HepG2 (cell line): ENCODE data around the gene BRCA1. TPM values are rescaled to one million over a fixed set of nuclear protein-coding genes. Genes with fewer than 3 reads are reported as not detected.
A peak's percentile ranks its signal among the peaks of the same experiment; 100 is the strongest.

Experiments used
- ATAC-seq: fragments of 200-7000 bp; cut with Tn5 transposase; 3 replicates; pipeline ENCODE4 v1.9.1; 2020; ENCODE audit warnings: mild to moderate bottlenecking, moderate library complexity
- BruUV-seq: library from RNA; stranded (reverse); fragments of 400-500 nt; replicated peaks from 2 replicates; lab custom pipeline; 2021; lab: Mats Ljungman, UMichigan
- CTCF ChIA-PET: fragments of 300-600 bp; formaldehyde crosslinking; extraction: SDS; loops from one replicate; lab custom pipeline; 2021; ENCODE audit warnings: low total read pairs, inconsistent platforms, low intra/inter-chr PET ratio; lab: Yijun Ruan, JAX
- POLR2A ChIA-PET: fragments of 350-600 bp; sonication (Branson Sonifier 250); formaldehyde crosslinking; loops from one replicate; lab custom pipeline; 2020; ENCODE audit warnings: antibody characterized with exemption, inconsistent platforms; lab: Yijun Ruan, JAX
- DNase-seq: peaks from one replicate; pipeline ENCODE4 v3.0.0-alpha.2; 2015; ENCODE audit warnings: low spot score
- FAIRE-seq: peaks from 3 replicates; lab custom pipeline; 2011; peaks lifted over from hg19 to GRCh38; lab: Jason Lieb, UNC
- H2AFZ ChIP-seq: one replicate; pipeline ENCODE4 v1.6.1; 2011; ENCODE audit warnings: low read length, inconsistent platforms
- H3K27ac ChIP-seq: fragments of 300-600 bp; 3 replicates; pipeline ENCODE4 v1.8.0; 2011; ENCODE audit warnings: mixed run types, mild to moderate bottlenecking, mixed read lengths, low read length, inconsistent platforms; ENCODE audit not compliant: insufficient read depth; ENCODE audit errors: extremely low read length
- H3K27me3 ChIP-seq, 2 experiments: fragments of 200-600 bp in 1 of 2; 2 replicates in 1 of 2; 3 replicates in 1 of 2; pipeline versions ENCODE4 v1.6.0 to v1.8.0; 2011; ENCODE audit warnings: low read length in 2 of 2, mild to moderate bottlenecking in 2 of 2, moderate library complexity in 2 of 2, inconsistent platforms in 1 of 2; ENCODE audit not compliant: insufficient read depth in 2 of 2, control insufficient read depth in 1 of 2
- H3K36me3 ChIP-seq, 2 experiments: fragments of 200-600 bp in 1 of 2; replicated peaks in 1 of 2; 2 replicates in 1 of 2; 3 replicates in 1 of 2; pipeline versions ENCODE4 v1.5.1 to v1.8.0; 2011; ENCODE audit warnings: low read length in 2 of 2, inconsistent platforms in 1 of 2; ENCODE audit not compliant: insufficient read depth in 2 of 2, control insufficient read depth in 1 of 2
- H3K4me1 ChIP-seq: 2 replicates; pipeline ENCODE4 v1.5.1; 2012; ENCODE audit warnings: low read length, inconsistent platforms; ENCODE audit not compliant: insufficient read depth
- H3K4me2 ChIP-seq: 2 replicates; pipeline ENCODE4 v1.6.0; 2011; ENCODE audit warnings: low read depth, low read length, inconsistent platforms
- H3K4me3 ChIP-seq, 3 experiments: fragments of 200-600 bp in 1 of 3; sonication (generic), shearing (Covaris generic) in 1 of 3; replicated peaks in 1 of 3; 2 replicates each; pipeline ENCODE4 v1.5.1; 2011 to 2016; ENCODE audit warnings: low read length in 3 of 3, inconsistent platforms in 2 of 3, low read depth in 2 of 3, mild to moderate bottlenecking in 2 of 3, control low read depth in 1 of 3, mixed read lengths in 1 of 3; ENCODE audit not compliant: insufficient read depth in 1 of 3
- H3K79me2 ChIP-seq: one replicate; pipeline ENCODE4 v1.6.1; 2011; ENCODE audit warnings: low read length, inconsistent platforms; ENCODE audit not compliant: insufficient read depth
- H3K9ac ChIP-seq: 2 replicates; pipeline ENCODE4 v1.6.0; 2011; ENCODE audit warnings: mild to moderate bottlenecking, low read depth, low read length, inconsistent platforms; ENCODE audit not compliant: insufficient read depth
- H3K9me3 ChIP-seq: 2 replicates; pipeline ENCODE4 v1.5.1; 2012; ENCODE audit warnings: mild to moderate bottlenecking, low read length
- H4K20me1 ChIP-seq: 2 replicates; pipeline ENCODE4 v1.6.0; 2011; ENCODE audit warnings: inconsistent platforms, mild to moderate bottlenecking, low read length, moderate library complexity; ENCODE audit not compliant: insufficient read depth
- BRD4 ChIP-seq: sonication (generic); formaldehyde crosslinking; IDR thresholded peaks from 2 replicates; pipeline ENCODE4 v1.4.0; 2020; ENCODE audit warnings: missing genetic modification reagents
- KDM5B ChIP-seq: sonication (generic); formaldehyde crosslinking; IDR thresholded peaks from 2 replicates; pipeline ENCODE4 v1.4.0; 2020; ENCODE audit warnings: missing genetic modification reagents, mild to moderate bottlenecking, borderline replicate concordance
- NCOA5 ChIP-seq: sonication (generic); formaldehyde crosslinking; IDR thresholded peaks from 2 replicates; pipeline ENCODE4 v1.4.0; 2020; ENCODE audit warnings: missing genetic modification reagents
- RBAK ChIP-seq: sonication (generic); formaldehyde crosslinking; IDR thresholded peaks from 2 replicates; pipeline ENCODE4 v1.5.1; 2020; ENCODE audit warnings: mild to moderate bottlenecking, missing genetic modification reagents
- ZMYM3 ChIP-seq: sonication (generic); formaldehyde crosslinking; IDR thresholded peaks from 2 replicates; pipeline ENCODE4 v1.5.1; 2020; ENCODE audit warnings: mild to moderate bottlenecking, missing genetic modification reagents
- ZNF292 ChIP-seq: sonication (generic); formaldehyde crosslinking; IDR thresholded peaks from 2 replicates; pipeline ENCODE4 v1.8.1; 2022; ENCODE audit warnings: mild to moderate bottlenecking, low read depth, missing genetic modification reagents, borderline replicate concordance
- ZNF510 ChIP-seq: sonication (generic); formaldehyde crosslinking; IDR thresholded peaks from 2 replicates; pipeline ENCODE4 v1.4.0; 2020; ENCODE audit warnings: low read depth, mild to moderate bottlenecking, missing genetic modification reagents
- ZNF547 ChIP-seq: sonication (generic); formaldehyde crosslinking; IDR thresholded peaks from 2 replicates; pipeline ENCODE4 v1.5.1; 2020; ENCODE audit warnings: mild to moderate bottlenecking, missing genetic modification reagents
- ZNF569 ChIP-seq: sonication (generic); formaldehyde crosslinking; IDR thresholded peaks from 2 replicates; pipeline ENCODE4 v1.5.0; 2020; ENCODE audit warnings: mild to moderate bottlenecking, missing genetic modification reagents, moderate library complexity, borderline replicate concordance
- WGBS: methylation state at CpG from one replicate; pipeline ENCODE4 v1.1.6; 2017; ENCODE audit warnings: low lambda C conversion rate; 5-methylcytosine and 5-hydroxymethylcytosine counted together
- in situ Hi-C: cut with HindIII; loops from 2 replicates; pipeline ENCODE4 v1.10.0; 2017; ENCODE audit warnings: low pct_unique_long_range_greater_than_20kb; ENCODE audit not compliant: extremely low pct_ligation_motif_present
- intact Hi-C: fragments of 100-400 bp; cut with micrococcal nuclease; formaldehyde crosslinking; loops from one replicate; pipeline ENCODE4 v1.10.0; 2022; ENCODE audit not compliant: unreplicated experiment
- polyA plus RNA-seq, 8 experiments: library from polyadenylated mRNA; depleted of rRNA in 3 of 8; stranded (reverse) in 7 of 8; unstranded in 1 of 8; fragments of >200 nt; fragmentation: Illumina TruSeq in 4 of 8; extraction: Trizol in 4 of 8; gene quantifications; 2 replicates each; pipeline versions ENCODE4 v1.2.1 to v1.2.3, GENCODE V29; 2011 to 2016; ENCODE audit warnings: low read depth in 4 of 8, missing spikeins in 1 of 8, mixed read lengths in 1 of 8; ENCODE audit not compliant: insufficient read depth in 1 of 8
- total RNA-seq, 5 experiments: library from RNA; depleted of rRNA; stranded (reverse); fragments of >200 nt; fragmentation: Illumina TruSeq; extraction: Trizol; gene quantifications; 2 replicates each; pipeline ENCODE4 v1.2.3, GENCODE V29; 2016; ENCODE audit warnings: low read depth in 1 of 5
- TF ChIP-seq, protein P1 (sequence below): IDR thresholded peaks from 2 replicates; pipeline ENCODE4 v1.6.1; 2016
- TF ChIP-seq, protein P2 (sequence below): sonication (generic); formaldehyde crosslinking; IDR thresholded peaks from 2 replicates; pipeline ENCODE4 v1.4.0; 2020; ENCODE audit warnings: missing genetic modification reagents, borderline replicate concordance
- TF ChIP-seq, protein P3 (sequence below): sonication (generic); formaldehyde crosslinking; conservative IDR thresholded peaks from 2 replicates; pipeline ENCODE4 v1.4.0; 2020; ENCODE audit warnings: missing genetic modification reagents

Gene BRCA1
- total and polyA plus RNA-seq, 2 of the 13 experiments (the other 11 are each of a cell fraction or from before 2014, with no cell fraction given) = 13.3 to 37.5 TPM

DNA sequence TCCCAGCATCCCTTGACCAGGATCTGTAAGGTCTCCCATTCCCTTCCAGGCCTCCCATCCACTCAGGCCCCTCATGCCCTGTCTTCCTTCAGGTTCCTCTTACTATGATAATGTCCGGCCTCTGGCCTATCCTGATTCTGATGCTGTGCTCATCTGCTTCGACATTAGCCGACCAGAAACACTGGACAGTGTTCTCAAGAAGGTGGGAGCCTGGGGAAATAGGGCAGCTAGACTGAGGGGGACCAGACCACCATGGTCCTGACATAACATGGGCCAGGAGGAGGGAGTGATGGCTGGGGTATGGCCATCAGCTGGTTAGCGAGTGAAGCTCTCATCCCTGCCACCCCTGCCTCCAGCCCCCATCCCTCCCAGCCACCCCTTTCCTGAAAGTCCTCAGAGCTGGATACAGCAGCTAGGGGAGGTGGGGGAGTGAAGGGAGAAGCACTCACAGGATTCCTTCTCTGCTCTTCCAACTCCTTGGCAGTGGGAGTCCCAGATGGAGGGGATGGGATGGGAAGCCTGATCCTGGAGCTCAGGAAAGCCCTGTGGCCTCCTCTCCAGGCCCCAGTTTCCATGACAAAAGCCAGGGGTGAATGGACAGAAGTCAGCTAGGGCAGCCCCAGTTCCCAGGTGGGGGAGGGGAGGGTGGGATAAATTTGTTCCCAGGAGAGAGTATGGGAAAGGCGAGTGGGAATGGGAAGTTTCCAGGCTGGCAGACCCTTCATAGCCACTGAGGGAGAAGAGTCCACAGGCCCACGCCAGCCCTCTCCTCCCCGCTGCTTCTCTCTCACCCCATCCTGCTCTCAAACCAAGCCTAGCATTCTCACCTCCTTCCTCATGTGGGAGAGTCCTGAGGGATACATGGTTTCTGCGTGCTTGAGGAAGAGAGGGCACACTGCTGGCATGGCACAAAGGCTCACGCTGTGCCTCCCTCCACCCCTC, 97.8 kb downstream of the BRCA1 start:
- in situ Hi-C loops = no loop called here
- TF ChIP-seq ZMYM3 (CRISPR knock-in tag) (no peak), BRD4 (no peak), KDM5B (CRISPR knock-in tag) (0 out of 2 replicates have a peak, but pooled peaks have one; percentile 3)
- TF ChIP-seq, protein P1, sequence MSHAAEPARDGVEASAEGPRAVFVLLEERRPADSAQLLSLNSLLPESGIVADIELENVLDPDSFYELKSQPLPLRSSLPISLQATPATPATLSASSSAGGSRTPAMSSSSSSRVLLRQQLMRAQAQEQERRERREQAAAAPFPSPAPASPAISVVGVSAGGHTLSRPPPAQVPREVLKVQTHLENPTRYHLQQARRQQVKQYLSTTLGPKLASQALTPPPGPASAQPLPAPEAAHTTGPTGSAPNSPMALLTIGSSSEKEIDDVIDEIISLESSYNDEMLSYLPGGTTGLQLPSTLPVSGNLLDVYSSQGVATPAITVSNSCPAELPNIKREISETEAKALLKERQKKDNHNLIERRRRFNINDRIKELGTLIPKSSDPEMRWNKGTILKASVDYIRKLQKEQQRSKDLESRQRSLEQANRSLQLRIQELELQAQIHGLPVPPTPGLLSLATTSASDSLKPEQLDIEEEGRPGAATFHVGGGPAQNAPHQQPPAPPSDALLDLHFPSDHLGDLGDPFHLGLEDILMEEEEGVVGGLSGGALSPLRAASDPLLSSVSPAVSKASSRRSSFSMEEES = no peak
- no peak overlapping the region for H2AFZ ChIP-seq
- no peaks in the 10 kb centered on the region for H4K20me1 ChIP-seq
- H3K9me3 ChIP-seq = no peaks in the 10 kb centered on the region
- FAIRE-seq = no peak
- no peak; the same call in 2 of the 3 replicates for ATAC-seq
- no peak for DNase-seq
- H3K4me1 ChIP-seq = peaks cover 54% of the 10 kb centered on the region
- H3K4me2 ChIP-seq = peak overlapping the region; percentile 92
- no peak overlapping the region for H3K4me3 ChIP-seq
- H3K79me2 ChIP-seq = no peaks in the 10 kb centered on the region
- no peak overlapping the region for H3K27ac ChIP-seq
- H3K27me3 ChIP-seq = no peaks in the 10 kb centered on the region
- H3K36me3 ChIP-seq = no peaks in the 10 kb centered on the region
- intact Hi-C loops = loop anchor here (2.0 kb wide), 1 partner anchor 41 kb away; no protein-coding TSS in a partner anchor
- CTCF ChIA-PET = no interaction called here
- BruUV-seq = no TSS peak
- POLR2A ChIA-PET = interaction anchor here (1.0 to 3.9 kb wide), 7 partner anchors 12 to 289 kb away, joined by 3 to 22 read pairs (median 5); partner anchors contain the start of genes RPL27 and TMEM106A
- no peak overlapping the region for H3K9ac ChIP-seq
- 68% methylated on average over 9 of the region's 9 CpGs for WGBS

DNA sequence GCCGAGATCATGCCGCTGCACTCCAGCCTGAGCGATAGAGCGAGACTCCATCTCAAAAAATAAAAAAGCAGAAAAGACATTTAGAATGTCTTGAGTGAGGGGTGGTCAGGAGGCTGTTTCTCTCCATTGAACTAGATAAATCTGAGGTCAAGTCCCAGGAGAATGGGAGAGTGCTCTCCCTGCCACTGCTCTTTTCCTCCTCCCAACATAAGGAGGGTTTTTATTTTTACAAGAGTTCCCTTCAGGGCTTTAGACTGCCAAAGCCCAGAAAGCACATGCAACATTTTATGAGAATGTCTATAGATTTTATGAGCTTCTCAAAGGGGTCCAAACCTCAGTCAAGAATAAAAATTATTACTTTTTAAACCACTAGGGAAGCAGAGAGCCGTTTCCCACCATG, 98.6 kb downstream of the BRCA1 start:
- BruUV-seq = no TSS peak
- intact Hi-C loops = no loop called here

More for the DNA sequence above, 98.6 kb downstream of the BRCA1 start:
- no peak overlapping the region for H2AFZ ChIP-seq
- H3K27me3 ChIP-seq = no peaks in the 10 kb centered on the region; a peak in 1 of 5 replicates
- POLR2A ChIA-PET = interaction anchor here (1.4 to 3.6 kb wide), 5 partner anchors 15 to 185 kb away, joined by 3 to 16 read pairs (median 5); partner anchors contain the start of genes RPL27 and TMEM106A
- 74% methylated on average over 5 of the region's 5 CpGs for WGBS
- no peak overlapping the region for H3K9ac ChIP-seq
- no peak overlapping the region for H3K27ac ChIP-seq
- no peak overlapping the region for H3K4me2 ChIP-seq
- ATAC-seq = no peak
- peaks cover 54% of the 10 kb centered on the region for H3K4me1 ChIP-seq
- no peak overlapping the region for H3K4me3 ChIP-seq
- H4K20me1 ChIP-seq = no peaks in the 10 kb centered on the region
- TF ChIP-seq ZNF292 = no peak
- no peak for TF ChIP-seq ZNF547 (CRISPR knock-in tag)
- no peak for TF ChIP-seq RBAK
- TF ChIP-seq NCOA5 = no peak
- no peak for TF ChIP-seq ZNF510 (CRISPR knock-in tag)
- TF ChIP-seq, protein P2, sequence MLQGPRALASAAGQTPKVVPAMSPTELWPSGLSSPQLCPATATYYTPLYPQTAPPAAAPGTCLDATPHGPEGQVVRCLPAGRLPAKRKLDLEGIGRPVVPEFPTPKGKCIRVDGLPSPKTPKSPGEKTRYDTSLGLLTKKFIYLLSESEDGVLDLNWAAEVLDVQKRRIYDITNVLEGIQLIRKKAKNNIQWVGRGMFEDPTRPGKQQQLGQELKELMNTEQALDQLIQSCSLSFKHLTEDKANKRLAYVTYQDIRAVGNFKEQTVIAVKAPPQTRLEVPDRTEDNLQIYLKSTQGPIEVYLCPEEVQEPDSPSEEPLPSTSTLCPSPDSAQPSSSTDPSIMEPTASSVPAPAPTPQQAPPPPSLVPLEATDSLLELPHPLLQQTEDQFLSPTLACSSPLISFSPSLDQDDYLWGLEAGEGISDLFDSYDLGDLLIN (CRISPR knock-in tag) = no peak
- TF ChIP-seq ZNF569 = no peak
- TF ChIP-seq, protein P3, sequence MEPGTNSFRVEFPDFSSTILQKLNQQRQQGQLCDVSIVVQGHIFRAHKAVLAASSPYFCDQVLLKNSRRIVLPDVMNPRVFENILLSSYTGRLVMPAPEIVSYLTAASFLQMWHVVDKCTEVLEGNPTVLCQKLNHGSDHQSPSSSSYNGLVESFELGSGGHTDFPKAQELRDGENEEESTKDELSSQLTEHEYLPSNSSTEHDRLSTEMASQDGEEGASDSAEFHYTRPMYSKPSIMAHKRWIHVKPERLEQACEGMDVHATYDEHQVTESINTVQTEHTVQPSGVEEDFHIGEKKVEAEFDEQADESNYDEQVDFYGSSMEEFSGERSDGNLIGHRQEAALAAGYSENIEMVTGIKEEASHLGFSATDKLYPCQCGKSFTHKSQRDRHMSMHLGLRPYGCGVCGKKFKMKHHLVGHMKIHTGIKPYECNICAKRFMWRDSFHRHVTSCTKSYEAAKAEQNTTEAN (CRISPR knock-in tag) = no peak
- H3K9me3 ChIP-seq = no peaks in the 10 kb centered on the region
- H3K36me3 ChIP-seq = no peaks in the 10 kb centered on the region
- no peak for DNase-seq
- in situ Hi-C loops = no loop called here
- FAIRE-seq = no peak
- H3K79me2 ChIP-seq = peaks cover 1% of the 10 kb centered on the region
- CTCF ChIA-PET = no interaction called here
